GM18873 (cell line): ENCODE results near the gene SPOCK2.
A peak's percentile ranks its signal among the peaks of the same experiment; 100 is the strongest.
"Not testable (repeated sequence)": the region's sequence is repeated elsewhere in the genome, so short reads cannot be mapped to it uniquely, and the experiment has no call there.

Source experiments
- ATAC-seq: cut with Tn5 transposase; IDR thresholded peaks from one replicate; pipeline ENCODE4 v1.9.1; 2021; ENCODE audit warnings: mild to moderate bottlenecking, moderate library complexity, moderate number of reproducible peaks; ENCODE audit not compliant: unreplicated experiment, low FRiP score

SPOCK2 gene

GRCh38 chr10:72087969-72088888, at the start of gene SPOCK2:
SPOCK2 (minus strand) TSS chr10:72088551; CDS start chr10:72088328, 223 bp downstream.
- no peak for ATAC-seq

DNA sequence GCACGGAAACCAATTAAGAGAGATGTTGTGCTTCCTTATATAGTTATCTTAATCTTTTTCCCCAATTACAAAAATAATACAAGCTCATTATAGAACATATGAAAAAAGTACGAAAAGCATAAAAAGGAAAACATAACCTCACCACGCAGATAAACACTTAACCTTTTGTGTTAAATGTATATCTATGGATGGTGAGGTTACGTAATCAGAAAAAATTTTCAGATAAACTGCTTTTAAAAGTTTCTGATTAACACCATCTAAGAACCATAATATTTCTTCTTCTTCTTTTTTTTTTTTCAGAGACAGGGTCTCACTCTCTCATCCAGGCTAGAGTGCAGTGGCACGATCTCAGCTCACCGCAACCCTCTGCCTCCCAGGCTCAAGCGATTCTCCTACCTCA, 49.2 kb upstream of the SPOCK2 start:
- no peak for ATAC-seq

GRCh38 chr10:72136225-72136624, 47.9 kb upstream of the SPOCK2 start:
- not testable (repeated sequence) for ATAC-seq

GRCh38 chr10:72134785-72135767, 46.7 kb upstream of the SPOCK2 start:
- no peak for ATAC-seq

DNA sequence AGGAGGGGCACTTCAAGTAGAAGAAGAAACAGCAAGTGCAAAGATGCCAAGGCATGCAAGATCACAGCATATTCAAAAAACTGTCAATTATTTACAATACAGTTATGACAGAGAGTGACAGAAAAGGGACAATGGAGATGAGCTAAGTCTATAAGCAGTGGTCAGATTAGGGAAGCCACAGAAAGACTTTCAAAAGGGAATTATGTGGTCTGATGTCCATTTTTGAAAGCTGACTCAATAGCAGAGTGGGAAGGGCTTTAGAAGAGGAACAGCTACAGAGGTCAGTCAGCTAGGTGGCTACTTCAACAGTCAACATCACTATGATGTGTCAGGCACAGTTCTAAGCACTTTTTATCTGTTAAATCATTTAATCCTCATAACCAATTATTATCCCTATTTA, 45.2 kb upstream of the SPOCK2 start:
- peak; percentile 86 for ATAC-seq

DNA sequence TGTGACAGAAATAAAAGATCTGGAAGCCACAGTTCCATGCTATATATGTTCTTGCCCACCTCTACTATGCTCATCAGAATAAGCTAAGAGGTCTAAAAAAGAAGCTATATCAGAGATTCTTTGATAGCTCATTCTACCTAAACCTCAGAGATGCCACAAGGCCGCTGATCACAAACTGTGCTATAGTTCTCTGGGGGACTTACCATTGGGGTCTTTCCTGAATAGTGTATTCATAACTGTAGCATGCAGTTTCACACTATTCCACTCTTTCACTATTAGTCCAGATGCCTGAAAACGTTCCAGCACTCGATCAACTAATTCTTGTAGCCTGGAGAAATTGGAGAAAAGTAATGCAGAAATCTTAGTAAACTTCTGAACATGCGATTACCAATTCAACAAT, 44.5 kb upstream of the SPOCK2 start:
- ATAC-seq: no peak

DNA sequence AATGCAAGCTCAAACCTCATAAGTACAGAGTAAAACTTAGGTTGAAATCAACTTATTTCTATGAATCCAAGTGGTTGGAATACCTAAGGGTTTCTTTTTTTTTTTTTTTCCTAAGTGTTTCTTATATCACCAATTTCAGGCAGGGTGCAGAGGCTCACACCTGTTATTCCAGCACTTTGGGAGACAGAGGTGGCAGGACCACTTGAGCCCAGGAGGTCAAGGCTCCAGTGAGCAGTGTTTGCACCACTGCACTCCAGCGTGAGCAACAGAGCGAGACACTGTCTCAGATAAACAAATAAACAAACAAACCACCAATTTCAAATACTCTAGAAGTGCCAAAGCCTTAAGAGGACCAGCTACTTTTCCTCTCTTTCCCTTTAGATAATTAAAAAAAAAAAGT, 39.2 kb upstream of the SPOCK2 start:
- no peak for ATAC-seq

GRCh38 chr10:72126872-72127232, 38.5 kb upstream of the SPOCK2 start:
- ATAC-seq: no peak

DNA sequence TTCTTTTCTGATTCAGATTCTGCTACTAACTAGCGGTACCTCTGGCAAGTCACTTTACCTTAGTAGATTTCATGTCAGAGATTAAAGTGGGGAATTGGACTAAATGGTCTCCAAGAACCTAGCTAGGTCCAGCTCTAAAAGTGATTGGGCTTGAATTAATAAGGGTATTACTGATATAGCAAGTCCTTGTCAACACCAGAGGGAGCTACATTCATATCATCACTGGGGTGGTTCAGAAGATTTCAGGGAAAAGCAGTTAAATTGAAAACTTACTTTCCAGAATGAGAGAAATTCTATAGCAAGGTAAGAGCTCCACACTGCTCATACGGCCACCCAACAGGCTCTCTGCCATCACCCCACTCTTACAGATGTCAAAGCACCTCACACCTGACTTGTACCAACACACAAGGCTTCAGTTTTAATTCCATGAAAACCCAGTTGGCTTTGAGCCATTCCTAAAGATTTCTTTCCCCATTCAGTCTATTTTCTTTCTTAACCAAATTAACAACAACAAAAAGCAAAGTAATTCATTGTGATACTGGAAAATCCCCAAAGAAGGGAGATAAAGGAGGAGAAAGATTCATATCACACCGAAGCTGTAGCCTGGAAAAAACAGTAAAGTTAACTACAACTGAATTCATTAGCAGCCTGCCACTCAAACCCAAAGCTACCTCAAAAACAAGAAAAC, 38.0 kb upstream of the SPOCK2 start:
- no peak for ATAC-seq

GRCh38 chr10:72124989-72125388, 36.6 kb upstream of the SPOCK2 start:
- no peak for ATAC-seq

DNA sequence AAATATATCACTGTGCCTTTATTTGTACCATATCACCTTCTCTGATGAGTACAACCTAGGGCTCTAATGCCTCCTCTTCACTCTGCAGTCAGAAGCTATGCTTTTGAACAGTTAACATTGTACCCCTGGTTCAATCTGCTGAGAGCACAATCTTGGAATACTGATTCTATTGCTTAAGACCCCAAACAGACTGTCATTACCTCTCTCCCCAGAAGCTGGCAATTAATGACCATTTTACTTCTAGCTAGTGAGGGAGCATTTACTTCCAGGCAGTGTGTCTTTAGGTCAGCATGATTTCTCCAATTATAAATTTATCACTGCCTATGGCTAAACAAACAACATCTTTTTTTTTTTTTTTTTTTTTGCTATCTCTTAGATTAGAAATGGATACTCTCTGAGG, 36.0 kb upstream of the SPOCK2 start:
- no peak for ATAC-seq

GRCh38 chr10:72123616-72124015, 35.3 kb upstream of the SPOCK2 start:
- ATAC-seq: no peak

- no peak for ATAC-seq
These were observed 33.9 kb upstream of the SPOCK2 start for GRCh38 chr10:72122221-72122620.

DNA sequence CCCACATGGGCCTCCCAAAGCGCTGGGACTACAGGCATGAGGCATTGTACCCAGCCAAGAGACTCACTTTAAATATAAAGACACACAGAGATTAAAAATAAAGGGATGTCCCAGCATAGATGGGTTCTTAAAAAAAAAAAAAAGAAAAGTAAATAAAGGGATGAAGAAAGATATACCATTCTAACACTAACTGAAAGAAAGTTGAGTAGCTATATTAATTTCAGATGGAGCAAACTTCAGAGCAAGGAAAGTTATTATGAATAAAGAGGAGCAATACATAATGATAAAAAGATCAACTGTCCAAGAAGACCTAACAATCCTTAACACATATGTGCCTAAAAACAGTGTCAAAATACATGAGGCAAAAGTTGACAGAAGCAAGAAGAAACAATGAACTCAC, 33.0 kb upstream of the SPOCK2 start:
- ATAC-seq: no peak

GRCh38 chr10:72116372-72116771, 28.0 kb upstream of the SPOCK2 start:
- ATAC-seq: no peak

GRCh38 chr10:72114706-72115450, 26.5 kb upstream of the SPOCK2 start:
- no peak for ATAC-seq

DNA sequence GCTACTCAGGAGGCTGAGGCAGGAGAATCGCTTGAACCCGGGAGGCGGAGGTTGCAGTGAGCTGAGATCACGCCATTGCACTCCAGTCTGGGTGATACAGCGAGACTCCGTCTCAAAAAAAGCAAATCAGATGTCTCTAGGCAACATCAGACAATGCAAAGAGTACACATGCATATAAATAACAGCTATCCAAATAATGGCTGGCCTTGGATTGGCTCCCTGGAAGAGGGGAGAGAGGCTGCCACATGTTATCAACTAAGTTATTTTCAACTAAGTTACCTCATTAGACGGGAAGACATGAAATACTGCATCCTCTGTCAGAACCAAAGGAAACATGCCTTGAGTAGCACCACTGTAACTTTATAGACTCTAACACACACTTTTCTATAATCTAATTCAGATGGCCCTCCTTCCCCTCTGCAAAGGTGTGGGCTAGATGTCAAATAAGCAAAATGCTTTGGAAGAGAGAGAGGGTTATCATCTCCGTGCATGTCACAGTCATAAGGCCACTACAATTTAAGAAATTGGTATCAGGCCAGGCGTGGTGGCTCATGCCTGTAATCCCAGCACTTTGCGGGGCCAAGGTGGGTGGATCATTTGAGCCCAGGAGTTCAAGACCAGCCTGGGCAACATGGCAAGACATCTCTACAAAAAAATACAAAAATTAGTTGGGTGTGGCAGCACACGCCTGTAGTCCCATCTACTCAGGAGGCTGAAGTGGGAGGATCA, 22.5 kb upstream of the SPOCK2 start:
- no peak for ATAC-seq

- ATAC-seq: no peak
These were observed 21.3 kb upstream of the SPOCK2 start for GRCh38 chr10:72109636-72110157.
